Prostate gland (tissue), 2 donors: ENCODE results near the gene PCOLCE2.

Experiments used
- POLR2A ChIP-seq: fragments of 450-650 bp; IDR thresholded peaks from one replicate; pipeline ENCODE4 v1.6.1; 2016; ENCODE audit warnings: antibody characterized with exemption, mild to moderate bottlenecking
- TF ChIP-seq, protein P1 (sequence below), 4 experiments: fragments of 200-600 bp in 2 of 4; fragments of 450-650 bp in 2 of 4; sonication (generic) in 2 of 4; IDR thresholded peaks; 1 replicate in 3 of 4; 2 replicates in 1 of 4; pipeline ENCODE4 v1.5.1; 2016 to 2019; ENCODE audit warnings: antibody characterized with exemption in 4 of 4, mild to moderate bottlenecking in 2 of 4, moderate library complexity in 2 of 4

DNA sequence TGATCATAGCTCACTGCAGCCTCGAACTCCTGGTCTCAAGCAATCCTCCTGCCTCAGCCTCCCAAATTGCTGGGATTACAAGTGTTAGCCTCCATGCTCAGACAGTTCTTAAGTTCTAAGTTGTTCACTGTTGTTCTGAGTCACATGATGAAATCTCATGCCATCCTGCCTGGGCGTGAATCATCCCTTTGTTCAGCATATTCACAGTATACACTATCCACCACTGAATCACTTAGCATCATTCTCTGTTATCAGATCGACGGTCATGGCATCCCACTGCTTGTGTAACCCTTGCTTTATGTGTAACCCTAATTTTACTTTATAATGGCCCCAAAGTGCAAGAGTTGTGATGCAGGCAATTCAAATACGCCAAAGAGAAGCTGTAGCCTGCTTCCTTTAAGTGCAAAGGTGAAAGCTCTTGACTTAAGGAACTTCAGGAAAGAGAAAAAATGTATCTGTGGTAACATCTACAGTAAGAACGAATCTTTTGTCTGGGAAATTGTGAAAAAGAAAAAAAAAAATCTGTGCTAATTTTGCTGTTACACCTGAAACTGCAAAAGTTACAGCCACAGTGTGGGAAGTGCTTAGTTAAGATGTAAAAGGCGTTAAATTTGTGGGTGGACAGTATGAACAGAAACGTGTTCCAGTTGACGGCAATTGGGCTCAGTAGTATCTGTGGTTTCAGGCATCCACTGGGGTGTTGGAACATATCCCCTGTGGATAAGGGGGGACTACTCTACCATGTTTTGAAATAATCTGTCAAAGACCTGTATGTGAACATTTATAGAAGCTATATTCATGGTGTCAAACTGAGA, 80.6 kb downstream of the PCOLCE2 start:
- TF ChIP-seq, protein P1, sequence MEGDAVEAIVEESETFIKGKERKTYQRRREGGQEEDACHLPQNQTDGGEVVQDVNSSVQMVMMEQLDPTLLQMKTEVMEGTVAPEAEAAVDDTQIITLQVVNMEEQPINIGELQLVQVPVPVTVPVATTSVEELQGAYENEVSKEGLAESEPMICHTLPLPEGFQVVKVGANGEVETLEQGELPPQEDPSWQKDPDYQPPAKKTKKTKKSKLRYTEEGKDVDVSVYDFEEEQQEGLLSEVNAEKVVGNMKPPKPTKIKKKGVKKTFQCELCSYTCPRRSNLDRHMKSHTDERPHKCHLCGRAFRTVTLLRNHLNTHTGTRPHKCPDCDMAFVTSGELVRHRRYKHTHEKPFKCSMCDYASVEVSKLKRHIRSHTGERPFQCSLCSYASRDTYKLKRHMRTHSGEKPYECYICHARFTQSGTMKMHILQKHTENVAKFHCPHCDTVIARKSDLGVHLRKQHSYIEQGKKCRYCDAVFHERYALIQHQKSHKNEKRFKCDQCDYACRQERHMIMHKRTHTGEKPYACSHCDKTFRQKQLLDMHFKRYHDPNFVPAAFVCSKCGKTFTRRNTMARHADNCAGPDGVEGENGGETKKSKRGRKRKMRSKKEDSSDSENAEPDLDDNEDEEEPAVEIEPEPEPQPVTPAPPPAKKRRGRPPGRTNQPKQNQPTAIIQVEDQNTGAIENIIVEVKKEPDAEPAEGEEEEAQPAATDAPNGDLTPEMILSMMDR (IDR thresholded peaks at IDR 0.05), result no peak
- TF ChIP-seq POLR2A, result no peak
